ENCODE data around the gene VAV1.

Gene VAV1

GRCh38 chr19:6772028-6772865, at the start of gene VAV1:
TSS of gene VAV1 (plus strand) at chr19:6772708. CDS start at chr19:6772808, 100 bp downstream.
- peak; percentile 62 to 65 for DNase-seq (ENCODE audit: low read depth in 2 of 2)

DNA sequence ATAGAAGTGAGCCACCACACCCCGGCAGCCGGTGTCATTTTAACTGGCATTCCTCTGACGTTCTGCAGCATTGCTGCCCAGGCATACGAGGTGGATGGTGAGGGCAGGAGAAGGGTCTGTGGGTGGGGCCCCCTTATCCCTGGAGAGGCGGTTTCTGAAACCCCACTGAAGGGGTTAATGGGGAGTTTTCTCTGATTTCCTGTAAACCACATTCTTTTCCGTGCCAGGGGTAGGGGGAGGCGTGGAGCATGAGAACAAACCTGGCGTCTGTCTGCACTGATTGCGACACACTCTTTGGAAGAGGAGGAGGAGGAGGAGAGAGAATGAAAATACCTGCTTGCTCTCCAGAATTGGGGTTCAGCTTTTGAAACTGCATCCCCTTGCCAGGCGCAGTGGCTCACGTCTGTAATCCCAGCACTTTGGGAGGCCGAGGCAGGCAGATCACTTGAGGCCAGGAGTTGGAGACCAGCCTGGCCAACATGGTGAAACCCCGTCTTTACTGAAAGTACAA, 49.3 kb upstream of the VAV1 start:
- DNase-seq (ENCODE audit: low read depth in 2 of 2): no peak

DNA sequence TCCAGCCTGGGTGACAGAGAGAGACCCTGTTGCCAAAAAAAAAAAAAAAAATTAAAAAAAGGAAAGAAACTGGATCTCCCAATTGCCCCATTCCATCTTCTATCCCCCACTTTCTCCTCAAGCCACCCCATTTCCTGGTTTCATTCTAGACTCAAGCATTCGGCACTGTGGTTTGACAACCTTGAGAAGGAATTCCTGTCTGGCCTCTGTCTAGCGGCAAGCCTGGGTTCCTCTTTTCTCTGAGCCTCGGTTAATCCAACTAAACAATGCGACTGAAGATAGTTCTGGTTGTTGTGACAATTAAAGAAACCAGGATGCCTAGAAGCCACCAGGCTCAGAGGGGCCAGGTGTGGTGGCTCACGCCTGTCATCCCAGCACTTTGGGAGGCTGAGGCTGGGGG, 48.8 kb upstream of the VAV1 start:
- DNase-seq (ENCODE audit: low read depth in 2 of 2): no peak

DNA sequence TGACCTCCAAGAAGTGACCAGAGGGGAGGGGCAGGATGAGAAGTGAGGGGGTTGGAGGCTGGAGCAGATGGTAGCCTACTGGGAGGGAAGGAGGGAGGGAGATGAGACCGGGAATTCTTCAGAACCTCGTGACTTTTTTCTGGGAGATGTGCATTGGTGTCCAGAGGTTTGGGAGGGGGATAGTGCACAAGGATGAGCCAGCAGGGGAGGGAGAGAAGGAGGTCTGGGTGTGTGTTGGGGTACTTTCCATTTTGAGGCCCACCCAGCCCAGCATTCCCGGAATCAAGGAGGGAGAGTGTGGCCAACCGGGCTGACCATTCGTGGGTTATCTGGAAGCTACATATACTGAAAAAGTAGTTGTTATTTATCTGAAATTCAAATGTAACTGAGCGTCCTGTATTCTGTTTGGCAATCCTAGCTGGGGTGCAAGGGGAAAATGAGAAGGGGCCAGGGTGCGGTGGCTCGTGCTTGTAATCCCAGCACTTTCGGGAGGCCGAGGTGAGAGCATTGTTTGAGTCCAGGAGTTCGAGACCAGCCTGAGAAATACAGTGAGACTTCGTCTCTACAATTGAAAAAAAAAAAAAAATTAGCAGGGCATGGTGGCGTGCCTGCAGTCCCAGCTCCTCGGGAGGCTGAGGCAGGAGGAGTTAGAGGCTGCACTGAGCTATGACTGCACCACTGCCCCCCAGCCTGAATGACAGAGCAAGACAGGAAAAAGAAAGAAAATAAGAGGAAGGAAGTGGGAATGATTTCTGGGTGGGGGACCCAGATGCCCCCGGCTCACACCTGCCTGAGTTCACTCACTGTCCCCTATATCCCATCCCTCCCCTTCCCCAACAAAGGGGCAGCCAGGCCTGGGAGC, 47.6 kb upstream of the VAV1 start:
- no peak for DNase-seq (ENCODE audit: low read depth in 2 of 2)

- DNase-seq (ENCODE audit: low read depth in 2 of 2): no peak
Measured at GRCh38 chr19:6725513-6726231, 46.8 kb upstream of the VAV1 start.

GRCh38 chr19:6728346-6728745, 44.2 kb upstream of the VAV1 start:
- no peak for DNase-seq (ENCODE audit: low read depth in 2 of 2)

DNA sequence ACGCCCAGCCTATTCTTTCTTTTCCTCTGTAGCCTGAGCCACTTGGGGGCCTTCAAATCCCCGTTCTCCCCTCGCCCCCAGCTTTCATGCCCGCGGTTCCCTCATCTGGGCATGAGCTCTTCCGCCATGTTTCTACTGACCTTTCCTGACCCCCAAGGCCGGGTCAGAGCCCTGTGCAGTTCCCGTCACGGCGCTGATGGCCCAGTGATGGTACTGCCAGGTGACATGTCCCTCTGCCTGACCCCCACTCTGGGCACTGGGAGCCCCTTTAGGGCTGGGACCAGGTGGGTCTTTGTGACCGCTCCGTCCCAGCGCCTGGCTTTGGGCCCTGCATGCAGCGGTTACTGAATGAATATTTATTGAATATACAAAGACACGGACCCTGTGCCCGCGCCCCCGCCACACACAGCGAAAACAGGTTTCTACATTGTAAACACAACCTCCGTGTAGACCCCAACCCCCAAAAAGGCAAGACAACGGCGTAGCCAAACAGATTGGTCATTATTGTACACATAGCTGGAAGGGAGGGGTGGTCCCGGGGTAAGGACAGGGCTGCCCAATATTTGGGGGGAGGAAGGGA, 42.8 kb upstream of the VAV1 start:
- no peak for DNase-seq (ENCODE audit: low read depth in 2 of 2)

DNA sequence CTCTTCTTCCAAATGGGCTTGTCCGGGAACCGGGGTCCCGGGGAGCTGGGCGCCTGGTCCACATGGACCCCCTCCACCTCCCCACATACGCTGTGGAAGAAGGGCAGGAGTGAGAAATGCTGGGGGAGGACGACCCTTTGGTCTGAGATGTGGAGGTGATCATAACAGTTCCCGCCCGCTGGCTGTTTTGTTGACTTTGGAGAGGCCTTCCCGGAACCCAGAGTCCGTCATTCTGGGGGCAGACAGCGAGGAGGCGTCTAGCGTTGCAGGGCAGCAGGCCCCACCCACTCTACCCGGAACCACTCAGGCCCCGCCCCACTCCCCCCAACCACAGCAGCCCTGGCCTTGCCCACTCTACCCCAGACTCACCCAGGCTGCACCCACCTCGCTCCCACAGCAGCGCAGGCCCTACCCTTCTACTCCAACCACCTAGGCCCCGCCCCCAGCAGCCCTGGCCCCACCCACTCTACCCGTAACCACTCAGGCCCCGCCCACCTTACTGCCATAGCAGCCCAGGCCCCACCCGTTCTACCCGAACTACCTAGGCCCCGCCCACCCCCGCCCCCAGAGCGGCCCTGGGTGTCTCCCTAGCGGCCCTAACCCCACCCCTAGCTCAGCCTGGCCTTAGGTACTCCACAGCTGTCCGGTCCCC, 42.2 kb upstream of the VAV1 start:
- peak; percentile 54 to 64 for DNase-seq (ENCODE audit: low read depth in 2 of 2)

DNA sequence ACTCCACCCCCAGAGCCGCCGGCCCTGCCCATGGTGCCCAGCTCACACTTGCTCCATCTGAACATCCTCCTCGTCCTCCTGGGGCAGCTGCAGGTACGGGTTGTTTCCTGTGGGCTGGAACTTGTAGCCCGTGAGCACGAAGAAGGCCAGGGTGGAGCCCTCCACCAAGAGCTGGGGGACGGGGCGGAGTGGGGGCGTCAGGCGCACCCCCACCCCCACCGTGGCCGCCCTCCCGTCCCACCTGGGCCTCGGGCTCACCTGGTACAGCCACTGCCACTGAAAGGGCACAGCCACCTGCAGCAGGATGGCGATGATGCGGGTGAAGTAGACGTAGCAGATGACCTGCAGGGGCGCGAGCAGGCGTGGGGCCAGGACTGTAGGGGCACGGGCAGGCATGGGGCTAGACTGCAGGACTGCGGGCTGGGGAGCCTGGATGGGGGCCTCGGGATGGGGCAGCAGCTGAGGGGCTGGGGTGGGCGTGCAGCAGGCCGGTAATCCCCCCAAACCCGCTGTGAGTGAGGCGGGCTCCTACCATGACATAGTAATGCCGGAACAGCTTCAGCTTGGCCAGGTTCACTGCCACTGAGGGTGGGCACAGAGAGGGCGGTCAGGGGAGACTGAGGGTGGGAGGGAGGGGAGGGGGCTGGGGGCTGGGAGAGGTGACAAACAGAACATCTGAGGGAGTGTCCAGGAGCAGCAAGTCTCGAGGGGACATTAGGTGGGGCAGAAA, 41.4 kb upstream of the VAV1 start:
- no peak for DNase-seq (ENCODE audit: low read depth in 2 of 2)

GRCh38 chr19:6731822-6732221, 40.7 kb upstream of the VAV1 start:
- DNase-seq (ENCODE audit: low read depth in 2 of 2): no peak

- DNase-seq (ENCODE audit: low read depth in 2 of 2): no peak
Measured at GRCh38 chr19:6732803-6733337, 39.6 kb upstream of the VAV1 start.

DNA sequence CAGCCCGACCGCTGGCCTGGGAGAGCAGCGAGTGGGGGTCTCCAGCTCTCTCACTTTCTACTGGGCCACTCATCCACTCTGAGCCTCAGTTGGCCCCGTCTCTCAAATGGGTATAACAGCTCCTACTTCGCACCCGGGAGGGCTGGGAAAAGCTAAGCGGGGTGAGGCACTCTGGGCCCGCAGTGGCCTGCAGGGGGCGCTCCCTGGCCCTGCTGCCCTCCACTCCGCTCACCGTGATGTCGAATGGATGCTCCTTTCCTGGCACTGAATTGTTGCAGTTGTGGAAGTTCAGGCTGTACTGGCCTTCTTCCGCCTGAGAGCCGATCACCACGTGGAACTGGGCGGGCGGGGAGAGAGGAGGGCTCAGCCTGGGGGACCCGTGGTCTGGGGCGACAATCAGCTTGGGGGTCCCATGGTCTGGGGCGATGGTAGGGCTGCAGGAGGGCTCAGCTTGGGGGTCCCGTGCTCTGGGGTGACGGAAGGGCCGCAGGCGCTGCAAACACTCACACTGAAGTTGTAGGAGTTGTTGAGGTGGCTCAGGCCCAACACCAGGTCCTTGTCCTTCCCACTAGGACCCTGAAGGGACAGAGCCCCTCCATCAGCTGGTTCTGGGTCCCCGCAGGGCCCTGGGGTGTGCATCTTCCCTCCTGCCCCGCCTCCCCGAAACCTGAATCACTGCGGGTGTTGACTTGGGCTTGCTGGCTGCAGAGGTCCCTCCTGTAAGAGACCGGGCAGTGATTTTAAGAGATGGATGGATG, 39.0 kb upstream of the VAV1 start:
- no peak for DNase-seq (ENCODE audit: low read depth in 2 of 2)

- DNase-seq (ENCODE audit: low read depth in 2 of 2): no peak
Measured at GRCh38 chr19:6734096-6734696, 38.3 kb upstream of the VAV1 start.

GRCh38 chr19:6735181-6735911, 37.2 kb upstream of the VAV1 start:
- DNase-seq (ENCODE audit: low read depth in 2 of 2): no peak

GRCh38 chr19:6736169-6736916, 36.2 kb upstream of the VAV1 start:
- DNase-seq (ENCODE audit: low read depth in 2 of 2): peak; percentile 51 to 61

- no peak for DNase-seq (ENCODE audit: low read depth in 2 of 2)
Measured at GRCh38 chr19:6736917-6737283, 35.6 kb upstream of the VAV1 start.

DNA sequence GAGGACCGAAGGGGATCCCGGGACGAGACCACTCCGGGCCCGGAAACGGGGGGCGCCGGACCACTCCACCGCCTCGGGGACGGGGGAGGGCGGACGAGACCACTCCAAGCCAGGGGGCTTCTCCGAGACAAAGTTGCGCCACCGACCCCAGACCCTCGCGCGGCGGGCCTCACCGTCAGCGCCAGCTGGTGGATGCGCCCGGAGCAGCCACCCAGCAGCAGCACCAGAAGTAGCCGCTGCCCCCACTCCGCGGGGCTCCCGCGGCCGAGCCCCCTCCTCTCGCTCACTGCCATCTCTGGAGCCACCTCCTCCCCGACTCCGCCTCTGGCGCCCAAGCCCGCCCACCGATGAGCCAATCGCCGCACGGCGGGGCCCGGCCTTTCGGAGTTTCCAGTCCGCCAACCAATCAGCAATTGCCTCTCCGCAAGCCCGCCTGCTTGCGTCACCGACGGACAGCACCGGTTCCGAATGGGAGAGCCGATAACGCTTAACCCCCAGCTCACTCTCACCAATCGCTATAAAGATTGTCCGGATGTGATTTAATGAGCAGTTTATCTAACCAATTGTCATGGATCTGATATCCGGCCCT, 35.1 kb upstream of the VAV1 start, which contains the start of gene GPR108:
TSS of gene GPR108 (minus strand) at position 297 of the 589 bp plus-strand sequence. CDS start at position 293, 4 bp downstream.
- DNase-seq (ENCODE audit: low read depth in 2 of 2): peak; percentile 97 to 98
